GM23338 (cell line): ENCODE data around the gene PAM. TPM values are rescaled to one million over a fixed set of nuclear protein-coding genes. Genes with fewer than 3 reads are reported as not detected.
"Not testable (repeated sequence)": the region's sequence is repeated elsewhere in the genome, so short reads cannot be mapped to it uniquely, and the experiment has no call there.

Experiments used
- ATAC-seq: fragments of 200-7000 bp; cut with Tn5 transposase; 3 replicates; pipeline ENCODE4 v1.9.1; 2020
- DNase-seq: peaks from one replicate; pipeline ENCODE4 v3.0.0-alpha.2; 2015; ENCODE audit warnings: low spot score
- H2AFZ ChIP-seq: fragments of 200-600 bp; sonication (generic); 2 replicates; pipeline ENCODE4 v1.8.0; 2016; ENCODE audit warnings: antibody characterized with exemption, mild to moderate bottlenecking, moderate library complexity
- H3F3A ChIP-seq: fragments of 200-600 bp; sonication (generic); replicated peaks from 2 replicates; pipeline ENCODE4 v1.8.0; 2017; ENCODE audit warnings: antibody characterized with exemption, mixed run types, low read depth
- H3K27ac ChIP-seq: fragments of 200-600 bp; sonication (generic); 2 replicates; pipeline ENCODE4 v1.6.1; 2016; ENCODE audit warnings: low read depth
- H3K27me3 ChIP-seq: fragments of 200-600 bp; sonication (generic); 2 replicates; pipeline ENCODE4 v1.8.0; 2016; ENCODE audit warnings: mild to moderate bottlenecking, mixed run types, moderate library complexity; ENCODE audit not compliant: insufficient read depth
- H3K36me3 ChIP-seq: fragments of 200-600 bp; sonication (generic); 2 replicates; pipeline ENCODE4 v1.8.0; 2016; ENCODE audit warnings: mild to moderate bottlenecking; ENCODE audit not compliant: insufficient read depth
- H3K4me1 ChIP-seq: fragments of 200-600 bp; sonication (generic); 2 replicates; pipeline ENCODE4 v1.8.0; 2016; ENCODE audit warnings: mild to moderate bottlenecking, moderate library complexity; ENCODE audit not compliant: insufficient read depth
- H3K4me2 ChIP-seq: fragments of 200-600 bp; sonication (generic); 2 replicates; pipeline ENCODE4 v1.7.1; 2017; ENCODE audit warnings: mixed run types
- H3K4me3 ChIP-seq: fragments of 200-600 bp; sonication (generic); 2 replicates; pipeline ENCODE4 v1.6.1; 2016; ENCODE audit warnings: mixed run types
- H3K79me2 ChIP-seq: fragments of 200-600 bp; sonication (generic); replicated peaks from 2 replicates; pipeline ENCODE4 v1.8.0; 2017; ENCODE audit warnings: mild to moderate bottlenecking; ENCODE audit not compliant: insufficient read depth
- H3K9me2 ChIP-seq: fragments of 200-600 bp; sonication (generic); 2 replicates; pipeline ENCODE4 v1.8.0; 2017; ENCODE audit not compliant: insufficient read depth
- H4K20me1 ChIP-seq: fragments of 200-600 bp; sonication (generic); replicated peaks from 2 replicates; pipeline ENCODE4 v1.8.0; 2017; ENCODE audit warnings: mild to moderate bottlenecking; ENCODE audit not compliant: insufficient read depth
- H3K27ac Mint-ChIP-seq: 2 replicates; pipeline ENCODE4 v1.8.0; 2020; ENCODE audit warnings: inconsistent platforms, mild to moderate bottlenecking, moderate library complexity, mixed read lengths
- H3K27me3 Mint-ChIP-seq: 3 replicates; pipeline ENCODE4 v1.8.0; 2022; ENCODE audit warnings: low read depth, mild to moderate bottlenecking, moderate library complexity, mixed read lengths, inconsistent platforms; ENCODE audit not compliant: insufficient read depth, poor library complexity
- H3K36me3 Mint-ChIP-seq: 3 replicates; pipeline ENCODE4 v1.8.0; 2021; ENCODE audit warnings: low read depth, mild to moderate bottlenecking, inconsistent platforms, moderate library complexity, mixed read lengths
- H3K4me1 Mint-ChIP-seq: 3 replicates; pipeline ENCODE4 v1.8.0; 2020; ENCODE audit warnings: mild to moderate bottlenecking, inconsistent platforms, mixed read lengths
- H3K4me3 Mint-ChIP-seq: 3 replicates; pipeline ENCODE4 v1.8.0; 2021; ENCODE audit warnings: moderate library complexity, mild to moderate bottlenecking, inconsistent platforms, mixed read lengths
- H3K9me3 Mint-ChIP-seq: 3 replicates; pipeline ENCODE4 v1.8.0; 2020; ENCODE audit warnings: moderate library complexity, mild to moderate bottlenecking, inconsistent platforms, mixed read lengths
- CREB1 ChIP-seq: fragments of 250-450 bp; sonication (Bioruptor Pico); IDR thresholded peaks from 2 replicates; pipeline ENCODE4 v1.5.0; 2020; ENCODE audit warnings: low read depth, mild to moderate bottlenecking, moderate library complexity
- CTCF ChIP-seq, 2 experiments: fragments of 200-600 bp in 1 of 2; sonication (generic) in 1 of 2; conservative IDR thresholded peaks; 2 replicates each; pipeline versions ENCODE4 v1.5.1 to v1.6.1; 2016 to 2017; ENCODE audit warnings: antibody characterized with exemption in 2 of 2, low read depth in 2 of 2, mild to moderate bottlenecking in 2 of 2, moderate library complexity in 1 of 2
- EZH2 ChIP-seq: fragments of 200-600 bp; sonication (generic); IDR thresholded peaks from one replicate; pipeline ENCODE4 v1.8.0; 2017; ENCODE audit warnings: antibody characterized with exemption, mild to moderate bottlenecking, low read depth; ENCODE audit not compliant: unreplicated experiment
- EZH2phosphoT487 ChIP-seq: fragments of 200-600 bp; sonication (generic); IDR thresholded peaks from one replicate; pipeline ENCODE4 v1.8.1; 2018; ENCODE audit warnings: antibody characterized with exemption; ENCODE audit not compliant: unreplicated experiment
- JUNB ChIP-seq: IDR thresholded peaks from one replicate; pipeline ENCODE4 v1.6.1; 2016; ENCODE audit warnings: antibody characterized with exemption; ENCODE audit not compliant: unreplicated experiment
- NANOG ChIP-seq: IDR thresholded peaks from 2 replicates; pipeline ENCODE4 v1.6.1; 2016; ENCODE audit warnings: antibody characterized with exemption, borderline replicate concordance
- POLR2AphosphoS5 ChIP-seq: IDR thresholded peaks from 2 replicates; pipeline ENCODE4 v1.6.1; 2016; ENCODE audit warnings: antibody characterized with exemption, low read depth
- REST ChIP-seq: IDR thresholded peaks from one replicate; pipeline ENCODE4 v1.6.1; 2018; ENCODE audit warnings: antibody characterized with exemption; ENCODE audit not compliant: unreplicated experiment
- ZNF462 ChIP-seq: fragments of 250-450 bp; sonication (Bioruptor Pico); IDR thresholded peaks from 2 replicates; pipeline ENCODE4 v1.5.0; 2020; ENCODE audit warnings: mild to moderate bottlenecking, moderate library complexity
- polyA plus RNA-seq: library from polyadenylated mRNA; unstranded; fragments of >200 nt; fragmentation: Nextera tagmentation; extraction: Ambion mirVana; gene quantifications from 2 replicates; pipeline ENCODE4 v1.2.1, GENCODE V29; 2016
- total RNA-seq: library from RNA; depleted of rRNA; stranded (reverse); fragments of >200 nt; shearing (Covaris generic); gene quantifications from 2 replicates; pipeline ENCODE4 v1.2.3, GENCODE V29; 2014

The PAM gene
- total and polyA plus RNA-seq, 2 experiments from 2014 or later = 33.9 to 79.4 TPM

- H3K79me2 ChIP-seq, H3K4me2 ChIP-seq, H3K36me3 Mint-ChIP-seq, H3K27ac ChIP-seq, H3K4me3 ChIP-seq, H3F3A ChIP-seq, H3K9me3 Mint-ChIP-seq, H3K27me3 ChIP-seq, H3K9me2 ChIP-seq, ATAC-seq, H3K27ac Mint-ChIP-seq, DNase-seq, H3K36me3 ChIP-seq, H3K4me1 ChIP-seq, H3K4me1 Mint-ChIP-seq, H2AFZ ChIP-seq, H4K20me1 ChIP-seq, H3K27me3 Mint-ChIP-seq, H3K4me3 Mint-ChIP-seq: not testable (repeated sequence)
These were observed 244.5 kb downstream of the PAM start for GRCh38 chr5:102999621-103000020.

- H3F3A ChIP-seq = no peaks in the 10 kb centered on the region
- no peaks in the 10 kb centered on the region for H3K79me2 ChIP-seq
- H3K4me2 ChIP-seq = no peak overlapping the region
- no peak for TF ChIP-seq NANOG
- no peak for TF ChIP-seq CREB1 (CRISPR knock-in tag)
- TF ChIP-seq JUNB = no peak
- TF ChIP-seq EZH2phosphoT487 = no peak
- TF ChIP-seq EZH2 = no peak
- TF ChIP-seq REST = no peak
- no peak for TF ChIP-seq POLR2AphosphoS5
- no peak for TF ChIP-seq CTCF (conservative IDR thresholded peaks at IDR 0.05; ENCODE audit: low read depth in 2 of 2)
- no peak for TF ChIP-seq ZNF462 (CRISPR knock-in tag)
- no peaks in the 10 kb centered on the region for H3K4me1 ChIP-seq
- no peaks in the 10 kb centered on the region for H3K27me3 Mint-ChIP-seq
- H3K9me2 ChIP-seq = no peaks in the 10 kb centered on the region
- no peak overlapping the region for H3K27ac Mint-ChIP-seq
- no peak overlapping the region for H3K4me3 ChIP-seq
- DNase-seq (no peak), ATAC-seq (no peak)
- peaks cover 8% of the 10 kb centered on the region; the same call in 2 of the 3 replicates for H3K36me3 Mint-ChIP-seq
- no peak overlapping the region for H2AFZ ChIP-seq
- H3K4me3 Mint-ChIP-seq = no peak overlapping the region
- H3K27ac ChIP-seq = no peak overlapping the region
- no peaks in the 10 kb centered on the region for H3K4me1 Mint-ChIP-seq
- no peaks in the 10 kb centered on the region for H3K36me3 ChIP-seq
- no peaks in the 10 kb centered on the region; the same call in 2 of the 3 replicates for H3K9me3 Mint-ChIP-seq
- no peaks in the 10 kb centered on the region for H3K27me3 ChIP-seq
- no peaks in the 10 kb centered on the region for H4K20me1 ChIP-seq
These were observed 245.0 kb downstream of the PAM start for GRCh38 chr5:103000089-103000488.
